Smooth muscle cell (in vitro differentiated cells): ENCODE measurements around the gene GLTP. TPM values are rescaled to one million over a fixed set of nuclear protein-coding genes. Genes with fewer than 3 reads are reported as not detected.

Source experiments
- DNase-seq: peaks from one replicate; lab custom pipeline; 2025; ENCODE audit not compliant: unreplicated experiment; lab: John Stamatoyannopoulos, UW
- H2AFZ ChIP-seq: fragments of 200-600 bp; sonication (generic); 2 replicates; pipeline ENCODE4 v1.6.0; 2016; ENCODE audit warnings: antibody characterized with exemption, low read depth, mild to moderate bottlenecking
- H3F3A ChIP-seq: fragments of 200-600 bp; sonication (generic); 2 replicates; pipeline ENCODE4 v1.6.0; 2017; ENCODE audit warnings: antibody characterized with exemption, low read depth
- H3K27ac ChIP-seq: fragments of 200-600 bp; sonication (generic); 2 replicates; pipeline ENCODE4 v1.5.1; 2016; ENCODE audit warnings: low read depth, mild to moderate bottlenecking
- H3K27me3 ChIP-seq: fragments of 200-600 bp; sonication (generic); 2 replicates; pipeline ENCODE4 v1.6.1; 2016; ENCODE audit warnings: low read depth, mild to moderate bottlenecking
- H3K36me3 ChIP-seq: fragments of 200-600 bp; sonication (generic); 2 replicates; pipeline ENCODE4 v1.5.1; 2016; ENCODE audit warnings: low read depth
- H3K4me1 ChIP-seq: fragments of 200-600 bp; sonication (generic); 2 replicates; pipeline ENCODE4 v1.5.1; 2016; ENCODE audit warnings: low read depth
- H3K4me2 ChIP-seq: fragments of 200-600 bp; sonication (generic); 2 replicates; pipeline ENCODE4 v1.6.0; 2016; ENCODE audit warnings: mild to moderate bottlenecking
- H3K4me3 ChIP-seq: fragments of 200-600 bp; sonication (generic); 2 replicates; pipeline ENCODE4 v1.5.1; 2016; ENCODE audit warnings: mild to moderate bottlenecking
- H3K79me2 ChIP-seq: fragments of 200-600 bp; sonication (generic); 2 replicates; pipeline ENCODE4 v1.6.0; 2016; ENCODE audit warnings: low read depth, mild to moderate bottlenecking
- H3K9ac ChIP-seq: fragments of 200-600 bp; sonication (generic); 2 replicates; pipeline ENCODE4 v1.6.0; 2016; ENCODE audit warnings: low read depth
- H3K9me3 ChIP-seq: fragments of 200-600 bp; sonication (generic); replicated peaks from 2 replicates; pipeline ENCODE4 v1.5.1; 2016; ENCODE audit warnings: low read depth
- H4K20me1 ChIP-seq: fragments of 200-600 bp; sonication (generic); 2 replicates; pipeline ENCODE4 v1.6.0; 2016; ENCODE audit warnings: low read depth
- CTCF ChIP-seq: fragments of 200-600 bp; sonication (generic); IDR thresholded peaks from 2 replicates; pipeline ENCODE4 v1.5.1; 2017; ENCODE audit warnings: borderline replicate concordance, mild to moderate bottlenecking, antibody characterized with exemption; ENCODE audit not compliant: insufficient read depth, poor library complexity, severe bottlenecking
- WGBS: methylation state at CpG from one replicate; pipeline ENCODE4 v1.1.7; 2016; ENCODE audit warnings: low lambda C conversion rate; 5-methylcytosine and 5-hydroxymethylcytosine counted together
- polyA plus RNA-seq: library from polyadenylated mRNA; unstranded; fragments of >200 nt; fragmentation: Nextera tagmentation; extraction: Ambion mirVana; gene quantifications from 2 replicates; pipeline ENCODE4 v1.2.1, GENCODE V29; 2016
- total RNA-seq: library from RNA; depleted of rRNA; stranded (reverse); fragments of >200 nt; gene quantifications from 2 replicates; pipeline ENCODE4 v1.2.3, GENCODE V29; 2014

GLTP gene
- total and polyA plus RNA-seq, 2 experiments from 2014 or later: 43.4 to 46.9 TPM

GRCh38 chr12:109923481-109924245 lies 43.3 kb upstream of the GLTP start:
- no peaks in the 10 kb centered on the region for H3K27me3 ChIP-seq
- H3K4me2 ChIP-seq: no peak overlapping the region
- no peak for TF ChIP-seq CTCF
- WGBS: 86% methylated on average over 17 of the region's 17 CpGs
- H3K4me3 ChIP-seq: no peak overlapping the region
- no peak overlapping the region for H2AFZ ChIP-seq
- no peak overlapping the region for H3K27ac ChIP-seq
- H3K79me2 ChIP-seq: no peaks in the 10 kb centered on the region
- H3K36me3 ChIP-seq: no peaks in the 10 kb centered on the region
- no peak overlapping the region for H3K9ac ChIP-seq
- DNase-seq: no peak
- no peaks in the 10 kb centered on the region for H4K20me1 ChIP-seq
- no peaks in the 10 kb centered on the region for H3K9me3 ChIP-seq
- no peaks in the 10 kb centered on the region for H3F3A ChIP-seq
- no peaks in the 10 kb centered on the region for H3K4me1 ChIP-seq

GRCh38 chr12:109923038-109923437 lies 42.7 kb upstream of the GLTP start:
- Histone ChIP-seq H3K4me2 (no peak overlapping the region), H3K9me3 (no peaks in the 10 kb centered on the region), H3K4me1 (no peaks in the 10 kb centered on the region), H3K27ac (no peak overlapping the region), H2AFZ (no peak overlapping the region), H4K20me1 (no peaks in the 10 kb centered on the region), H3K9ac (no peak overlapping the region), H3K4me3 (no peak overlapping the region), H3F3A (no peaks in the 10 kb centered on the region), H3K27me3 (no peaks in the 10 kb centered on the region), H3K79me2 (no peaks in the 10 kb centered on the region), H3K36me3 (no peaks in the 10 kb centered on the region)
- TF ChIP-seq CTCF: no peak
- 91% methylated on average over 5 of the region's 5 CpGs for WGBS
- DNase-seq: no peak

- Histone ChIP-seq H3K9ac (no peak overlapping the region), H3K27ac (no peak overlapping the region), H4K20me1 (no peaks in the 10 kb centered on the region), H2AFZ (no peak overlapping the region), H3K79me2 (no peaks in the 10 kb centered on the region), H3K9me3 (no peaks in the 10 kb centered on the region), H3F3A (no peaks in the 10 kb centered on the region), H3K36me3 (no peaks in the 10 kb centered on the region), H3K4me3 (no peak overlapping the region), H3K4me1 (no peaks in the 10 kb centered on the region), H3K4me2 (no peak overlapping the region), H3K27me3 (no peaks in the 10 kb centered on the region)
- TF ChIP-seq CTCF: no peak
- 93% methylated on average over 4 of the region's 4 CpGs for WGBS
- no peak for DNase-seq
Measured at GRCh38 chr12:109921982-109922381, 41.6 kb upstream of the GLTP start.

- Histone ChIP-seq H3K9ac (no peak overlapping the region), H3K27ac (no peak overlapping the region), H2AFZ (no peak overlapping the region), H3K36me3 (peaks cover 4% of the 10 kb centered on the region), H3K4me3 (no peak overlapping the region), H3K4me2 (no peak overlapping the region), H3K27me3 (no peaks in the 10 kb centered on the region), H3F3A (no peaks in the 10 kb centered on the region), H3K79me2 (no peaks in the 10 kb centered on the region), H4K20me1 (no peaks in the 10 kb centered on the region), H3K4me1 (no peaks in the 10 kb centered on the region), H3K9me3 (no peaks in the 10 kb centered on the region)
- 95% methylated on average over 11 of the region's 11 CpGs for WGBS
- DNase-seq: no peak
- no peak for TF ChIP-seq CTCF
Measured at GRCh38 chr12:109920261-109920780, 40.0 kb upstream of the GLTP start.
